ENCODE data around the gene THUMPD2. TPM values are rescaled to one million over a fixed set of nuclear protein-coding genes. Genes with fewer than 3 reads are reported as not detected.

The THUMPD2 gene
- total RNA-seq, 1 experiment from 2014 or later, result 19.6 TPM

DNA sequence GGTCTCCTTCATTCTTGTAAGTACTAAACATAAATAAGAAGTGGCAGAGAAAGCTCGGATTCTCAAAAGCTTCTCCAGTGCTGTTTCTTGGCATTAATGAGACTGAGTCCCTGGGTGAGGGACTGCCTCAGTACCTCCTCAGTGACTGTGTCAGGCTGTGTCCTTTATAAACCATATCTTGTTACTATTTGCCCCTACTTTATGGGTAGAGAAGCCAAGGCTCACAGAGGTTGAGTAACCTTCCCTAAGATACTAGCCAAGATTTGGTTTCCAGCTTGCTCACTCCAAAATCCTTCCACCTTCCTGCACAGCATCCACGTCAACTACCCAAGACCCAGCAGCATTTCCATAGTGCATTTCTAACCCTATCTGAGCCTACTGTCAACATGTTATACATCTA, 55.6 kb downstream of the THUMPD2 start (continued):
- TF ChIP-seq ZNF512 (CRISPR knock-in tag; IDR thresholded peaks at IDR 0.05; ENCODE audit: borderline replicate concordance) (no peak), ZBTB21 (CRISPR knock-in tag; IDR thresholded peaks at IDR 0.05; ENCODE audit: borderline replicate concordance) (no peak)

- no peak overlapping the region for H3K27ac Mint-ChIP-seq
- H3K4me3 Mint-ChIP-seq, result no peak overlapping the region
- H3K27me3 Mint-ChIP-seq (ENCODE audit: low read depth), result no peaks in the 10 kb centered on the region
- CTCF ChIA-PET, result interaction anchor here (1.0 to 2.9 kb wide), 2 partner anchors 9 to 127 kb away, joined by 6 to 15 read pairs; no protein-coding TSS in a partner anchor
- no peak for ATAC-seq
- H3K4me1 Mint-ChIP-seq, result peaks cover 35% of the 10 kb centered on the region
- DNase-seq (ENCODE audit: low spot score), result no peak
- no peaks in the 10 kb centered on the region for H3K36me3 Mint-ChIP-seq
- TF ChIP-seq USF1 (CRISPR knock-in tag; IDR thresholded peaks at IDR 0.05) (no peak), NR2C2 (CRISPR knock-in tag; IDR thresholded peaks at IDR 0.05) (no peak), EMX1 (CRISPR knock-in tag; IDR thresholded peaks at IDR 0.05) (no peak), ZSCAN18 (CRISPR knock-in tag; IDR thresholded peaks at IDR 0.05) (no peak), PRRX2 (CRISPR knock-in tag; IDR thresholded peaks at IDR 0.05) (no peak), ETV6 (CRISPR knock-in tag; IDR thresholded peaks at IDR 0.05) (no peak), KAT7 (CRISPR knock-in tag; IDR thresholded peaks at IDR 0.05; ENCODE audit: borderline replicate concordance) (no peak), ZNF396 (CRISPR knock-in tag; IDR thresholded peaks at IDR 0.05; ENCODE audit: borderline replicate concordance) (no peak), ZMAT4 (CRISPR knock-in tag; IDR thresholded peaks at IDR 0.05) (no peak), ZNF512 (CRISPR knock-in tag; IDR thresholded peaks at IDR 0.05; ENCODE audit: borderline replicate concordance) (no peak), NR1H2 (CRISPR knock-in tag; IDR thresholded peaks at IDR 0.05) (no peak), TCF7 (CRISPR knock-in tag; IDR thresholded peaks at IDR 0.05; ENCODE audit: low read depth) (no peak), TEAD1 (CRISPR knock-in tag; IDR thresholded peaks at IDR 0.05) (no peak), ZNF232 (CRISPR knock-in tag; IDR thresholded peaks at IDR 0.05) (no peak), ZNF121 (CRISPR knock-in tag; IDR thresholded peaks at IDR 0.05) (no peak), ESRRA (CRISPR knock-in tag; IDR thresholded peaks at IDR 0.05; ENCODE audit: borderline replicate concordance) (no peak)
- TF ChIP-seq, protein P1, sequence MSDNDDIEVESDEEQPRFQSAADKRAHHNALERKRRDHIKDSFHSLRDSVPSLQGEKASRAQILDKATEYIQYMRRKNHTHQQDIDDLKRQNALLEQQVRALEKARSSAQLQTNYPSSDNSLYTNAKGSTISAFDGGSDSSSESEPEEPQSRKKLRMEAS (CRISPR knock-in tag; IDR thresholded peaks at IDR 0.05), result no peak
- TF ChIP-seq, protein P2, sequence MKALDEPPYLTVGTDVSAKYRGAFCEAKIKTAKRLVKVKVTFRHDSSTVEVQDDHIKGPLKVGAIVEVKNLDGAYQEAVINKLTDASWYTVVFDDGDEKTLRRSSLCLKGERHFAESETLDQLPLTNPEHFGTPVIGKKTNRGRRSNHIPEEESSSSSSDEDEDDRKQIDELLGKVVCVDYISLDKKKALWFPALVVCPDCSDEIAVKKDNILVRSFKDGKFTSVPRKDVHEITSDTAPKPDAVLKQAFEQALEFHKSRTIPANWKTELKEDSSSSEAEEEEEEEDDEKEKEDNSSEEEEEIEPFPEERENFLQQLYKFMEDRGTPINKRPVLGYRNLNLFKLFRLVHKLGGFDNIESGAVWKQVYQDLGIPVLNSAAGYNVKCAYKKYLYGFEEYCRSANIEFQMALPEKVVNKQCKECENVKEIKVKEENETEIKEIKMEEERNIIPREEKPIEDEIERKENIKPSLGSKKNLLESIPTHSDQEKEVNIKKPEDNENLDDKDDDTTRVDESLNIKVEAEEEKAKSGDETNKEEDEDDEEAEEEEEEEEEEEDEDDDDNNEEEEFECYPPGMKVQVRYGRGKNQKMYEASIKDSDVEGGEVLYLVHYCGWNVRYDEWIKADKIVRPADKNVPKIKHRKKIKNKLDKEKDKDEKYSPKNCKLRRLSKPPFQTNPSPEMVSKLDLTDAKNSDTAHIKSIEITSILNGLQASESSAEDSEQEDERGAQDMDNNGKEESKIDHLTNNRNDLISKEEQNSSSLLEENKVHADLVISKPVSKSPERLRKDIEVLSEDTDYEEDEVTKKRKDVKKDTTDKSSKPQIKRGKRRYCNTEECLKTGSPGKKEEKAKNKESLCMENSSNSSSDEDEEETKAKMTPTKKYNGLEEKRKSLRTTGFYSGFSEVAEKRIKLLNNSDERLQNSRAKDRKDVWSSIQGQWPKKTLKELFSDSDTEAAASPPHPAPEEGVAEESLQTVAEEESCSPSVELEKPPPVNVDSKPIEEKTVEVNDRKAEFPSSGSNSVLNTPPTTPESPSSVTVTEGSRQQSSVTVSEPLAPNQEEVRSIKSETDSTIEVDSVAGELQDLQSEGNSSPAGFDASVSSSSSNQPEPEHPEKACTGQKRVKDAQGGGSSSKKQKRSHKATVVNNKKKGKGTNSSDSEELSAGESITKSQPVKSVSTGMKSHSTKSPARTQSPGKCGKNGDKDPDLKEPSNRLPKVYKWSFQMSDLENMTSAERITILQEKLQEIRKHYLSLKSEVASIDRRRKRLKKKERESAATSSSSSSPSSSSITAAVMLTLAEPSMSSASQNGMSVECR (CRISPR knock-in tag; IDR thresholded peaks at IDR 0.05; ENCODE audit: borderline replicate concordance), result no peak
- H3K9me3 Mint-ChIP-seq, result no peaks in the 10 kb centered on the region
- POLR2A ChIA-PET, result no interaction called here
Measured at GRCh38 chr2:39720970-39721369, 58.1 kb downstream of the THUMPD2 start.
